NT2/D1 (cell line): ENCODE measurements around the gene SCAMP4.

ENCODE experiments used
- SUZ12 ChIP-seq: IDR thresholded peaks from 2 replicates; pipeline ENCODE4 v1.6.1; 2011; ENCODE audit not compliant: insufficient read length, insufficient read depth; ENCODE audit errors: extremely low read depth
- YY1 ChIP-seq: IDR thresholded peaks from 2 replicates; pipeline ENCODE4 v1.6.1; 2011; ENCODE audit not compliant: insufficient read length, insufficient read depth

GRCh38 chr19:1941146-1942077 is 36.2 kb downstream of the SCAMP4 start, which contains the start of gene CSNK1G2:
- TF ChIP-seq YY1: no peak
- TF ChIP-seq SUZ12: no peak
